ENCODE data around the gene BCL2.

Gene BCL2

GRCh38 chr18:63183952-63184770 lies 135.4 kb downstream of the BCL2 start:
- no peaks in the 10 kb centered on the region for H3K4me1 ChIP-seq (ENCODE audit: control insufficient read depth, insufficient read depth, low read length)
- no peaks in the 10 kb centered on the region for H3K36me3 ChIP-seq (ENCODE audit: control insufficient read depth, insufficient read depth, low read length)
- no peaks in the 10 kb centered on the region for H3K27me3 ChIP-seq (ENCODE audit: control insufficient read depth, insufficient read depth, low read length)
- no peak overlapping the region for H3K27ac ChIP-seq (ENCODE audit: low read depth, low read length)
- H3K9ac ChIP-seq (ENCODE audit: low read depth, low read length): no peak overlapping the region
- no peaks in the 10 kb centered on the region for H3K9me3 ChIP-seq (ENCODE audit: control insufficient read depth, insufficient read depth, low read length)
- no peak overlapping the region for H3K4me3 ChIP-seq (ENCODE audit: low read depth, low read length)

GRCh38 chr18:63183378-63183777 lies 136.2 kb downstream of the BCL2 start:
- Histone ChIP-seq H3K4me3 (ENCODE audit: low read depth, low read length) (no peak overlapping the region), H3K9me3 (ENCODE audit: control insufficient read depth, insufficient read depth, low read length) (no peaks in the 10 kb centered on the region), H3K27ac (ENCODE audit: low read depth, low read length) (no peak overlapping the region), H3K36me3 (ENCODE audit: control insufficient read depth, insufficient read depth, low read length) (no peaks in the 10 kb centered on the region), H3K9ac (ENCODE audit: low read depth, low read length) (no peak overlapping the region), H3K27me3 (ENCODE audit: control insufficient read depth, insufficient read depth, low read length) (no peaks in the 10 kb centered on the region), H3K4me1 (ENCODE audit: control insufficient read depth, insufficient read depth, low read length) (peaks cover 5% of the 10 kb centered on the region)

DNA sequence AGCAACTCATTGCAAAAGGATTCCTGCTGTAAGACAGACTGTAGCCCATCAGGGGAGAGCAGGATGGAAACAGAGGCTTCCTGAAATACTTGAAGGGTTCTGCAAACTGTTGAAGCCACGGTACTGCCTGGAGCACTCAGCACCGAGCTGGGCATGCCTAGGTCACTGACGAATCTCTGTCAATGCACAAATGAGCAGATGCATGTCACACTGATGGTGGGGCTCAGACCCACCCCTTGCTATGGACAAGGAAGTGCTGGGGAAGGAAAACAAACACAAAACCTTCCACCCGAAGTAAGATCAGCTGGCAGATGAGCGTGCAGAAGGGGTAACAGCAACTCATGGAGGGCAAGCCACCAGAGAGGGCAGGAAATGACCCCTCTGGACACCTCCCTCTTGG lies 136.7 kb downstream of the BCL2 start:
- H3K9me3 ChIP-seq (ENCODE audit: control insufficient read depth, insufficient read depth, low read length): no peaks in the 10 kb centered on the region
- H3K4me1 ChIP-seq (ENCODE audit: control insufficient read depth, insufficient read depth, low read length): peaks cover 7% of the 10 kb centered on the region
- H3K4me3 ChIP-seq (ENCODE audit: low read depth, low read length): no peak overlapping the region
- no peaks in the 10 kb centered on the region for H3K27me3 ChIP-seq (ENCODE audit: control insufficient read depth, insufficient read depth, low read length)
- no peaks in the 10 kb centered on the region for H3K36me3 ChIP-seq (ENCODE audit: control insufficient read depth, insufficient read depth, low read length)
- no peak overlapping the region for H3K9ac ChIP-seq (ENCODE audit: low read depth, low read length)
- H3K27ac ChIP-seq (ENCODE audit: low read depth, low read length): no peak overlapping the region

DNA sequence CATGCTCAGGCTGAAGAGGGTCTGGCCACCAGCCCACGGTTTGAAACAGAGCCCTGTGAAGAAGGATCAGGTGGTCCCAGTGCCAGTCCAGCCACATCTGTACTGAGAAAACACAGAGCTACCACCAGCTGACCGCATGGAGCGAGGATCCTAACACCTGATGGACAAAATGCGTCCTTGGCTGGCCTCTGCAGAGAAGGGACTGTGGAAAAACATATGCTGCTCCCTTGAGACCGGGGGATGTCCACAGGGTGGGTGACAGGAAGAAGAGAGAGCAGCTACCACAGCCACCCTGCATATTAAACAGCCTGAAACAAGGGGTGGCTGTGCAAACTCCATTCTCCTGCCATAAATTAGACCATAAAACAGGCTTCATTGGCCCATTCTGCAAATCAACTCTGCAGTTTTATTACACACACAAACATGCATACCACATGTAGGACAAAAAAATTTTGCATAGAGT lies 137.2 kb downstream of the BCL2 start:
- H3K27ac ChIP-seq (ENCODE audit: low read depth, low read length): no peak overlapping the region

DNA sequence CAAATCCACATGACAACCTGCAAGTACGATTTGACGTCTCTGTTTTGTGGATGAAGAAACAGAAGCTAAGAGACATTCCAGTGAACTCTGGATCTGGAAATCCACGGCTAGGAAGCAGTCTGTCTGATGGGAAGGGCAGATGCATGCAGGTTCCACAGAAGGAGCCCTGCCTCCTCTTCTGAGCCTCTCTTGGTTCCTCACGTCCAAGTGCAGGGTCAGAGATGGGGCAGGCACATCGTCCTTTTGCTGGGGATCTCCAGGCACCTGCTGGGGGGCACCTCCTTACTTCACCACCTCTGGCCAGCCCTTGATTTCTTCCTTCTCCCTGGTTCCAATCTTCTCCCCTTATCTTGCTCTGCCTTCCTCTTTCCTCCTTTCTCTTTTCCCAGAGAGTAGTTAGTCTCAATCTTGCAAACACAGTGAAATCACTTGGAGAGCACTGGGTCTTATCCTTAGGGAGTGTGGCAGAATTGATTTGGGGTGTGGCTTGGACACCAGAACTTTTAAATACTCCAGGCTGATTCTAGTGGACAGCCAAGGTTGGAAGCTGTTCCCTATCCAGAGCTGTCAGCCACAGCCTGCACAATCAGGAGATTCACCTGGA lies 137.8 kb downstream of the BCL2 start:
- H3K4me3 ChIP-seq (ENCODE audit: low read depth, low read length): no peak overlapping the region
- H3K27ac ChIP-seq (ENCODE audit: low read depth, low read length): no peak overlapping the region
- no peaks in the 10 kb centered on the region for H3K9me3 ChIP-seq (ENCODE audit: control insufficient read depth, insufficient read depth, low read length)
- peaks cover 7% of the 10 kb centered on the region for H3K4me1 ChIP-seq (ENCODE audit: control insufficient read depth, insufficient read depth, low read length)
- H3K27me3 ChIP-seq (ENCODE audit: control insufficient read depth, insufficient read depth, low read length): no peaks in the 10 kb centered on the region
- no peak overlapping the region for H3K9ac ChIP-seq (ENCODE audit: low read depth, low read length)
- H3K36me3 ChIP-seq (ENCODE audit: control insufficient read depth, insufficient read depth, low read length): no peaks in the 10 kb centered on the region

More for the DNA sequence above, 137.2 kb downstream of the BCL2 start:
- peaks cover 7% of the 10 kb centered on the region for H3K4me1 ChIP-seq (ENCODE audit: control insufficient read depth, insufficient read depth, low read length)
- no peak overlapping the region for H3K9ac ChIP-seq (ENCODE audit: low read depth, low read length)
- H3K4me3 ChIP-seq (ENCODE audit: low read depth, low read length): no peak overlapping the region
- H3K9me3 ChIP-seq (ENCODE audit: control insufficient read depth, insufficient read depth, low read length): no peaks in the 10 kb centered on the region
- no peaks in the 10 kb centered on the region for H3K27me3 ChIP-seq (ENCODE audit: control insufficient read depth, insufficient read depth, low read length)
- no peaks in the 10 kb centered on the region for H3K36me3 ChIP-seq (ENCODE audit: control insufficient read depth, insufficient read depth, low read length)

- no peaks in the 10 kb centered on the region for H3K27me3 ChIP-seq (ENCODE audit: control insufficient read depth, insufficient read depth, low read length)
- H3K9me3 ChIP-seq (ENCODE audit: control insufficient read depth, insufficient read depth, low read length): no peaks in the 10 kb centered on the region
- no peak overlapping the region for H3K27ac ChIP-seq (ENCODE audit: low read depth, low read length)
- no peaks in the 10 kb centered on the region for H3K36me3 ChIP-seq (ENCODE audit: control insufficient read depth, insufficient read depth, low read length)
- H3K9ac ChIP-seq (ENCODE audit: low read depth, low read length): no peak overlapping the region
- H3K4me3 ChIP-seq (ENCODE audit: low read depth, low read length): no peak overlapping the region
- H3K4me1 ChIP-seq (ENCODE audit: control insufficient read depth, insufficient read depth, low read length): peaks cover 7% of the 10 kb centered on the region
Observed at GRCh38 chr18:63180971-63181376, 138.6 kb downstream of the BCL2 start.

GRCh38 chr18:63180321-63180720 lies 139.2 kb downstream of the BCL2 start:
- Histone ChIP-seq H3K9me3 (ENCODE audit: control insufficient read depth, insufficient read depth, low read length) (no peaks in the 10 kb centered on the region), H3K4me3 (ENCODE audit: low read depth, low read length) (no peak overlapping the region), H3K27me3 (ENCODE audit: control insufficient read depth, insufficient read depth, low read length) (no peaks in the 10 kb centered on the region), H3K4me1 (ENCODE audit: control insufficient read depth, insufficient read depth, low read length) (peaks cover 7% of the 10 kb centered on the region), H3K27ac (ENCODE audit: low read depth, low read length) (no peak overlapping the region), H3K9ac (ENCODE audit: low read depth, low read length) (no peak overlapping the region), H3K36me3 (ENCODE audit: control insufficient read depth, insufficient read depth, low read length) (no peaks in the 10 kb centered on the region)

- no peak overlapping the region for H3K4me3 ChIP-seq (ENCODE audit: low read depth, low read length)
- H3K9me3 ChIP-seq (ENCODE audit: control insufficient read depth, insufficient read depth, low read length): no peaks in the 10 kb centered on the region
- H3K4me1 ChIP-seq (ENCODE audit: control insufficient read depth, insufficient read depth, low read length): peaks cover 7% of the 10 kb centered on the region
- no peaks in the 10 kb centered on the region for H3K27me3 ChIP-seq (ENCODE audit: control insufficient read depth, insufficient read depth, low read length)
- H3K9ac ChIP-seq (ENCODE audit: low read depth, low read length): no peak overlapping the region
- no peak overlapping the region for H3K27ac ChIP-seq (ENCODE audit: low read depth, low read length)
- H3K36me3 ChIP-seq (ENCODE audit: control insufficient read depth, insufficient read depth, low read length): no peaks in the 10 kb centered on the region
Observed at GRCh38 chr18:63179422-63179821, 140.1 kb downstream of the BCL2 start.

GRCh38 chr18:63178971-63179370 lies 140.6 kb downstream of the BCL2 start:
- no peak overlapping the region for H3K9ac ChIP-seq (ENCODE audit: low read depth, low read length)
- H3K27me3 ChIP-seq (ENCODE audit: control insufficient read depth, insufficient read depth, low read length): no peaks in the 10 kb centered on the region
- H3K36me3 ChIP-seq (ENCODE audit: control insufficient read depth, insufficient read depth, low read length): no peaks in the 10 kb centered on the region
- H3K27ac ChIP-seq (ENCODE audit: low read depth, low read length): no peak overlapping the region
- H3K4me1 ChIP-seq (ENCODE audit: control insufficient read depth, insufficient read depth, low read length): peaks cover 7% of the 10 kb centered on the region
- no peaks in the 10 kb centered on the region for H3K9me3 ChIP-seq (ENCODE audit: control insufficient read depth, insufficient read depth, low read length)
- no peak overlapping the region for H3K4me3 ChIP-seq (ENCODE audit: low read depth, low read length)

DNA sequence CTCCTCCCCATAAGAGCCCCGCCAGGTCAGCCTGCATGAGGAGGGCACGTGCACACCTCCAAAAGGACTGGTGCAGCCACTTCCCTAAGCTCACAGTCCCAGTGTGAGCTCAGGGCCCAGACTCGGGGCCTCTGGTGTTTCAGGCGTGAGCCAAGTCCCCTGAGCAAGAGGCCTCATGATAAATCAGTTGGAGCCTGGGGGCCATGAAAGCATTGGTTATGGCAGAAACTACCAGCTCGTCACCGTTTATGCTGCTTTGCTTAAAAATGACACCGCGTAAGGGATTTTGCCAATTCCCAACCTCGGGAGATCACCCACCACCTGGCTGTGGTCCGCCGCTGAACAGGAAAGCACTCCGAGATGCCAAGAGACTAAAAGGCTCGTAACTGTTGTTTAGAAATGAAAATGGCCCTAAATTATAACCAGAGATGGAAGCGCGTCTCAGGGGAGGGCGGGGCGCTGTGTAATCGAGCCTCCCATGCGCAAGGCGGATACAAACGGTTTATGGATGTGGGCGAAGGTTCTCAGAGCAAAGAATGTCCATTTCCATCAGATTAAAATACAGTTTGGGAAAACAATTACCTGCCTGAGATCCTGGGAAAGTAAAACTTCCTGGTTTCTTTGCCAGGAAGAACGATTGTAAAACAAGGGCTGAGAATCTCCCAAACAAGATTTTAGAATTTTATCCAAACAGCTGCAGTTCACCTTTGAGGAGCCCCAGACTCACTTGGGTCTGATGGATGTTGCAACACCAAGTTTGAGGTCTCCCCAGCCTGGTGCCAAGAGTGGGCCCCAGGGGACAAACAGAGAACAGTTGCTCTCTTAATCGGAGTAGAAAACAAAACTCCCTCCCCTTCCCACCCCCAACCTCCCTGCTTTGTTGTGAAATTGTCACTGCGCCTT lies 141.4 kb downstream of the BCL2 start:
- no peak overlapping the region for H3K4me3 ChIP-seq (ENCODE audit: low read depth, low read length)

More for the DNA sequence above, 141.4 kb downstream of the BCL2 start:
- H3K27me3 ChIP-seq (ENCODE audit: control insufficient read depth, insufficient read depth, low read length): no peaks in the 10 kb centered on the region
- no peak overlapping the region for H3K9ac ChIP-seq (ENCODE audit: low read depth, low read length)
- H3K4me1 ChIP-seq (ENCODE audit: control insufficient read depth, insufficient read depth, low read length): peaks cover 7% of the 10 kb centered on the region
- H3K9me3 ChIP-seq (ENCODE audit: control insufficient read depth, insufficient read depth, low read length): no peaks in the 10 kb centered on the region
- peak overlapping the region; percentile 7 for H3K27ac ChIP-seq (ENCODE audit: low read depth, low read length)
- no peaks in the 10 kb centered on the region for H3K36me3 ChIP-seq (ENCODE audit: control insufficient read depth, insufficient read depth, low read length)

Data from HUES48 (cell line).